Astrocyte (in vitro differentiated cells and primary cell): Measurements from ENCODE around the gene ORC1. TPM values are rescaled to one million over a fixed set of nuclear protein-coding genes. Genes with fewer than 3 reads are reported as not detected.

Experiments
- DNase-seq: peaks from one replicate; pipeline ENCODE4 v3.0.0-alpha.2; 2010; ENCODE audit warnings: low read depth
- FAIRE-seq: peaks from 2 replicates; lab custom pipeline; 2011; peaks lifted over from hg19 to GRCh38; lab: Jason Lieb, UNC
- H2AFZ ChIP-seq: 2 replicates; pipeline ENCODE4 v1.6.0; 2012; ENCODE audit warnings: low read depth, low read length, inconsistent platforms
- H3K27ac ChIP-seq: 2 replicates; pipeline ENCODE4 v1.5.1; 2011; ENCODE audit warnings: low read depth, low read length, inconsistent platforms
- H3K27me3 ChIP-seq: 2 replicates; pipeline ENCODE4 v1.6.0; 2011; ENCODE audit warnings: low read length, inconsistent platforms; ENCODE audit not compliant: insufficient read depth
- H3K36me3 ChIP-seq: 2 replicates; pipeline ENCODE4 v1.5.1; 2011; ENCODE audit warnings: low read length, inconsistent platforms; ENCODE audit not compliant: insufficient read depth
- H3K4me1 ChIP-seq: 2 replicates; pipeline ENCODE4 v1.5.1; 2011; ENCODE audit warnings: low read length, inconsistent platforms; ENCODE audit not compliant: insufficient read depth
- H3K4me2 ChIP-seq: 2 replicates; pipeline ENCODE4 v1.6.0; 2012; ENCODE audit warnings: low read length, inconsistent platforms
- H3K4me3 ChIP-seq: 2 replicates; pipeline ENCODE4 v1.5.1; 2011; ENCODE audit warnings: low read depth, mild to moderate bottlenecking, low read length, inconsistent platforms; ENCODE audit not compliant: insufficient read depth
- H3K79me2 ChIP-seq: 2 replicates; pipeline ENCODE4 v1.6.0; 2012; ENCODE audit warnings: mild to moderate bottlenecking, low read length, inconsistent platforms; ENCODE audit not compliant: insufficient read depth
- H3K9ac ChIP-seq: 2 replicates; pipeline ENCODE4 v1.6.0; 2012; ENCODE audit warnings: mild to moderate bottlenecking, low read length, inconsistent platforms
- H3K9me3 ChIP-seq: 2 replicates; pipeline ENCODE4 v1.5.1; 2012; ENCODE audit warnings: low read depth, mild to moderate bottlenecking, low read length, inconsistent platforms; ENCODE audit not compliant: insufficient read depth
- H4K20me1 ChIP-seq: 2 replicates; pipeline ENCODE4 v1.6.0; 2012; ENCODE audit warnings: low read length, inconsistent platforms; ENCODE audit not compliant: insufficient read depth
- H3K27ac Mint-ChIP-seq: one replicate; pipeline ENCODE4 v1.8.0; 2021; ENCODE audit warnings: mild to moderate bottlenecking, mixed read lengths; ENCODE audit not compliant: unreplicated experiment
- H3K27me3 Mint-ChIP-seq: one replicate; pipeline ENCODE4 v1.8.0; 2021; ENCODE audit warnings: low read depth, mixed read lengths; ENCODE audit not compliant: unreplicated experiment
- H3K36me3 Mint-ChIP-seq: one replicate; pipeline ENCODE4 v1.8.0; 2021; ENCODE audit warnings: low read depth, mixed read lengths; ENCODE audit not compliant: unreplicated experiment
- H3K4me1 Mint-ChIP-seq: one replicate; pipeline ENCODE4 v1.8.0; 2021; ENCODE audit warnings: low read depth, mixed read lengths; ENCODE audit not compliant: unreplicated experiment
- H3K4me3 Mint-ChIP-seq: one replicate; pipeline ENCODE4 v1.8.0; 2021; ENCODE audit warnings: mild to moderate bottlenecking, moderate library complexity, mixed read lengths; ENCODE audit not compliant: unreplicated experiment
- H3K9me3 Mint-ChIP-seq: one replicate; pipeline ENCODE4 v1.8.0; 2021; ENCODE audit warnings: mild to moderate bottlenecking, mixed read lengths; ENCODE audit not compliant: unreplicated experiment
- EZH2 ChIP-seq: IDR thresholded peaks from 2 replicates; pipeline ENCODE4 v1.6.1; 2012; ENCODE audit warnings: mild to moderate bottlenecking, low read length, inconsistent platforms; ENCODE audit not compliant: insufficient read depth
- total RNA-seq: library from RNA; stranded (reverse); gene quantifications from 2 replicates; pipeline ENCODE4 v1.2.1, GENCODE V29; 2021
- TF ChIP-seq, protein P1 (sequence below): IDR thresholded peaks from 2 replicates; pipeline ENCODE4 v1.5.1; 2011; ENCODE audit warnings: low read depth, mild to moderate bottlenecking, inconsistent platforms, low read length, moderate library complexity; ENCODE audit not compliant: insufficient read depth

The ORC1 gene
- total RNA-seq, 1 donor from 2014 or later, result 2.1 TPM

DNA sequence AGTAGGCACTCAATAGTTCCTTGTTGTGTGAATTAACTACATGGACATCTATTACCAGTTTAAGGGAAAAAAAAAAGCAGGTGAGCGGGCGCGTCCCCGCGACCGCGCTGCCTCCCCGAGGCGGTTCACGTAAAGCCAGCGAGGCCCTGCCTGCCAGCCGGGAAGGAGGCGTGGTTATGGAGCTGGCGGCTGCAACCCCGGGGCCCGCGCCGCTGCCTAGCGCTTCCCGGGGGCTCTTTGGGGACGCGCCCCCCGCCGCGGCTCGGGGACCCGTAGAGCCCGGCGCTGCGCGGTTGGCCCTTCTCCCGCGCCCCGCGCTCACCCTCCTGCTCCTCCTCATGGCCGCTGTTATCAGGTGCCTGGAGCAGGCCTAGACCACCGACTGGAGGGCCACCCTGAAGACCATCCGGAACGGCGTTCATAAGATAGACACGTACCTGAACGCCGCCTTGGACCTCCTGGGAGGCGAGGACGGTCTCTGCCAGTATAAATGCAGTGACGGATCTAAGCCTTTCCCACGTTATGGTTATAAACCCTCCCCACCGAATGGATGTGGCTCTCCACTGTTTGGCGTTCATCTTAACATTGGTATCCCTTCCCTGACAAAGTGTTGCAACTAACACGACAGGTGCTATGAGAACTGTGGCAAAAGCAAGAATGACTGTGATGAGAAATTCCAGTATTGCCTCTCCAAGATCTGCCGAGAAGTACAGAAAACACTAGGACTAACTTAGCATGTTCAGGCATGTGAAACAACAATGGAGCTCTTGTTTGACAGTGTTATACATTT is 35.6 kb downstream of the ORC1 start:
- H3K4me3 ChIP-seq, result peak overlapping the region; percentile 55
- Mint-ChIP-seq H3K9me3 (no peaks in the 10 kb centered on the region), H3K27me3 (no peaks in the 10 kb centered on the region), H3K4me1 (peaks cover 3% of the 10 kb centered on the region), H3K4me3 (peak overlapping the region; percentile 76), H3K27ac (no peak overlapping the region), H3K36me3 (no peaks in the 10 kb centered on the region)
- FAIRE-seq (no peak), DNase-seq (peak; percentile 15)
- peaks cover 21% of the 10 kb centered on the region for H3K79me2 ChIP-seq
- no peak for TF ChIP-seq EZH2
- TF ChIP-seq, protein P1, sequence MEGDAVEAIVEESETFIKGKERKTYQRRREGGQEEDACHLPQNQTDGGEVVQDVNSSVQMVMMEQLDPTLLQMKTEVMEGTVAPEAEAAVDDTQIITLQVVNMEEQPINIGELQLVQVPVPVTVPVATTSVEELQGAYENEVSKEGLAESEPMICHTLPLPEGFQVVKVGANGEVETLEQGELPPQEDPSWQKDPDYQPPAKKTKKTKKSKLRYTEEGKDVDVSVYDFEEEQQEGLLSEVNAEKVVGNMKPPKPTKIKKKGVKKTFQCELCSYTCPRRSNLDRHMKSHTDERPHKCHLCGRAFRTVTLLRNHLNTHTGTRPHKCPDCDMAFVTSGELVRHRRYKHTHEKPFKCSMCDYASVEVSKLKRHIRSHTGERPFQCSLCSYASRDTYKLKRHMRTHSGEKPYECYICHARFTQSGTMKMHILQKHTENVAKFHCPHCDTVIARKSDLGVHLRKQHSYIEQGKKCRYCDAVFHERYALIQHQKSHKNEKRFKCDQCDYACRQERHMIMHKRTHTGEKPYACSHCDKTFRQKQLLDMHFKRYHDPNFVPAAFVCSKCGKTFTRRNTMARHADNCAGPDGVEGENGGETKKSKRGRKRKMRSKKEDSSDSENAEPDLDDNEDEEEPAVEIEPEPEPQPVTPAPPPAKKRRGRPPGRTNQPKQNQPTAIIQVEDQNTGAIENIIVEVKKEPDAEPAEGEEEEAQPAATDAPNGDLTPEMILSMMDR, result no peak
- H3K9ac ChIP-seq, result peak overlapping the region; percentile 66
- peak overlapping the region; percentile 79 for H2AFZ ChIP-seq
- H3K36me3 ChIP-seq, result peaks cover 2% of the 10 kb centered on the region
- H4K20me1 ChIP-seq, result peaks cover 8% of the 10 kb centered on the region
- H3K9me3 ChIP-seq, result no peaks in the 10 kb centered on the region
- H3K27me3 ChIP-seq, result no peaks in the 10 kb centered on the region
- peaks cover 10% of the 10 kb centered on the region for H3K4me1 ChIP-seq
- H3K27ac ChIP-seq, result no peak overlapping the region
- peak overlapping the region; percentile 84 for H3K4me2 ChIP-seq

DNA sequence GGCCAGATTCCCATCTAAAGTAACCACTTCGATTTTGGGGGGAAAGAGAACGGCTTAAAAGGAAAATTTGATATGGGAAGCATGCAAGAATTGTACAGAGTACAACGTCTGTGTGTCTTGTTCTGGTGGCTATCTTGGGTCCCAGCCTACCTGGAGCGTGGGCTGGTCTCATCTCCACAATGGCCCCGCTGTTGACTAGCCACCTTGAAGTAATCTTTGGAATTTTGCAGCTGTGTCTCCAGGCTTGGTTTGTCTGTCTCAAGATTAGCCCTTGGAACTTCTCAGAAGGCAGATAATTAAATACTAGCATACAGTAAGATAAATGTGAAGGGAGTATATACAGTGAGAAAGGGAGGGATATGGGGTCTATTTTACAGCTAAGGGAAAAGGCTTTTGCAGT is 37.0 kb downstream of the ORC1 start:
- no peaks in the 10 kb centered on the region for H3K9me3 ChIP-seq
- Mint-ChIP-seq H3K27me3 (no peaks in the 10 kb centered on the region), H3K36me3 (peaks cover 4% of the 10 kb centered on the region), H3K4me1 (peaks cover 3% of the 10 kb centered on the region), H3K9me3 (no peaks in the 10 kb centered on the region), H3K27ac (no peak overlapping the region), H3K4me3 (peak overlapping the region; percentile 79)
- FAIRE-seq, result no peak
- H3K27me3 ChIP-seq, result no peaks in the 10 kb centered on the region
- no peak for DNase-seq
- no peak overlapping the region for H3K4me3 ChIP-seq
- peaks cover 6% of the 10 kb centered on the region for H3K36me3 ChIP-seq
- no peak overlapping the region for H2AFZ ChIP-seq
- H4K20me1 ChIP-seq, result peaks cover 13% of the 10 kb centered on the region
- no peak overlapping the region for H3K9ac ChIP-seq
- H3K4me1 ChIP-seq, result peaks cover 10% of the 10 kb centered on the region
- TF ChIP-seq EZH2, result no peak
- TF ChIP-seq, protein P1, result no peak
- H3K4me2 ChIP-seq, result no peak overlapping the region
- peaks cover 31% of the 10 kb centered on the region for H3K79me2 ChIP-seq
- no peak overlapping the region for H3K27ac ChIP-seq

DNA sequence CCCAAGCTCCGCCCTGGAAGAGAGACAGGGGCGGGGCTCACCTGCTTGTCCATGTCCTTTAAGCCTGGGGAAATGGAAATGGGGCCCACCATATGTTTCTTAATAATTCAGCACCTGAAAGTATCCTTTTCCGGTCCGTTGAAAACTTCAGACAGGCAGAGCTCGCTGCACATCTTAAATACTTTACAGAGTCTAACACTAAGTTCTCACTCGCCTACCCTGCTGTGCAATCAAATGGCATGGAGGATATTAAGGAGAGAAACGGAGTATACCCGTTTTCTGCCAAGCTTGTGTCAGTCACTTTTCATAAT is 37.8 kb downstream of the ORC1 start:
- no peak for FAIRE-seq
- peak overlapping the region; percentile 98 for H3K4me2 ChIP-seq
- Mint-ChIP-seq H3K4me1 (peaks cover 3% of the 10 kb centered on the region), H3K36me3 (peaks cover 4% of the 10 kb centered on the region), H3K27me3 (no peaks in the 10 kb centered on the region), H3K9me3 (no peaks in the 10 kb centered on the region), H3K27ac (no peak overlapping the region), H3K4me3 (peak overlapping the region; percentile 79)
- no peak overlapping the region for H2AFZ ChIP-seq
- peaks cover 10% of the 10 kb centered on the region for H3K4me1 ChIP-seq
- H3K27ac ChIP-seq, result no peak overlapping the region
- H3K9me3 ChIP-seq, result no peaks in the 10 kb centered on the region
- H3K9ac ChIP-seq, result no peak overlapping the region
- peak overlapping the region; percentile 89 for H3K4me3 ChIP-seq
- H3K27me3 ChIP-seq, result no peaks in the 10 kb centered on the region
- DNase-seq, result no peak
- peaks cover 9% of the 10 kb centered on the region for H3K36me3 ChIP-seq
- H3K79me2 ChIP-seq, result peaks cover 36% of the 10 kb centered on the region
- H4K20me1 ChIP-seq, result peaks cover 20% of the 10 kb centered on the region
- TF ChIP-seq, protein P1, result no peak
- TF ChIP-seq EZH2, result no peak
